D721Med (cell line): ENCODE measurements around the gene FIBIN.

Source experiments
- DNase-seq: peaks from one replicate; pipeline ENCODE4 v3.0.0; 2011; ENCODE audit warnings: low spot score; ENCODE audit not compliant: insufficient read length
- FAIRE-seq: peaks from 2 replicates; lab custom pipeline; 2011; peaks lifted over from hg19 to GRCh38; lab: Jason Lieb, UNC
- CTCF ChIP-seq: IDR thresholded peaks from 2 replicates; pipeline ENCODE4 v1.5.1; 2012; ENCODE audit warnings: mild to moderate bottlenecking, control low read depth; ENCODE audit not compliant: insufficient read depth; ENCODE audit errors: missing control alignments

FIBIN gene

GRCh38 chr11:26983645-26984044, 10.3 kb upstream of the FIBIN start:
- no peak for TF ChIP-seq CTCF
- DNase-seq (no peak), FAIRE-seq (no peak)

GRCh38 chr11:26985470-26985869, 8.4 kb upstream of the FIBIN start:
- no peak for FAIRE-seq
- DNase-seq = no peak
- TF ChIP-seq CTCF = no peak

- FAIRE-seq (no peak), DNase-seq (no peak)
These were observed 8.0 kb upstream of the FIBIN start for GRCh38 chr11:26985943-26986342.

GRCh38 chr11:26987272-26987671, 6.6 kb upstream of the FIBIN start:
- no peak for FAIRE-seq
- no peak for DNase-seq

More at GRCh38 chr11:26985943-26986342, 8.0 kb upstream of the FIBIN start:
- no peak for TF ChIP-seq CTCF

GRCh38 chr11:26987731-26988130, 6.2 kb upstream of the FIBIN start:
- no peak for TF ChIP-seq CTCF
- DNase-seq (no peak), FAIRE-seq (no peak)

More at GRCh38 chr11:26987272-26987671, 6.6 kb upstream of the FIBIN start:
- no peak for TF ChIP-seq CTCF

GRCh38 chr11:26992031-26992541, 1.8 kb upstream of the FIBIN start:
- no peak for FAIRE-seq
- no peak for TF ChIP-seq CTCF
- DNase-seq = no peak

- DNase-seq = no peak
- no peak for FAIRE-seq
- no peak for TF ChIP-seq CTCF
These were observed 751 bp downstream of the FIBIN start for GRCh38 chr11:26994631-26995095.
